Measurements from ENCODE around the gene CFAP251. TPM values are rescaled to one million over a fixed set of nuclear protein-coding genes. Genes with fewer than 3 reads are reported as not detected.
A peak's percentile ranks its signal among the peaks of the same experiment; 100 is the strongest.

CFAP251 gene
- total RNA-seq, 1 experiment from 2014 or later = 0.81 TPM

- H3T11ph ChIP-seq (ENCODE audit: low read length) = no peak overlapping the region
- H2AK5ac ChIP-seq (ENCODE audit: insufficient read length, low read length) = no peak overlapping the region
- H3K4me1 ChIP-seq (ENCODE audit: insufficient read depth, low read length) = no peaks in the 10 kb centered on the region
- H3K9me3 Mint-ChIP-seq = no peaks in the 10 kb centered on the region
- DNase-seq = no peak
- no peak overlapping the region for H3K4me2 ChIP-seq (ENCODE audit: insufficient read depth, insufficient read length, low read length)
- H4K20me1 ChIP-seq (ENCODE audit: control insufficient read depth, insufficient read depth, insufficient read length) = no peaks in the 10 kb centered on the region
- H2BK120ac ChIP-seq (ENCODE audit: low read depth, low read length, poor library complexity, severe bottlenecking) = no peak overlapping the region
- H3K23ac ChIP-seq (ENCODE audit: insufficient read length, low read depth, low read length) = no peak overlapping the region
- no peaks in the 10 kb centered on the region for H3K79me1 ChIP-seq (ENCODE audit: insufficient read depth, low read depth, low read length, poor library complexity, severe bottlenecking)
- H3K18ac ChIP-seq (ENCODE audit: insufficient read length, low read depth, low read length) = no peak overlapping the region
- no peak overlapping the region for H4K8ac ChIP-seq (replicated peaks; ENCODE audit: insufficient read length, low read depth, low read length)
- H3K14ac ChIP-seq (ENCODE audit: insufficient read depth, low read length) = no peak overlapping the region
- H2BK5ac ChIP-seq (ENCODE audit: insufficient read length, low read length) = no peak overlapping the region
- H3K56ac ChIP-seq (ENCODE audit: insufficient read length, low read depth, low read length) = no peak overlapping the region
- TF ChIP-seq CTCF (conservative IDR thresholded peaks at IDR 0.05) = no peak
- H3K9ac ChIP-seq (ENCODE audit: extremely low read depth, insufficient read length, low read length) = no peak overlapping the region
- H3K4me1 Mint-ChIP-seq = peaks cover 0 to under 1% of the 10 kb centered on the region in 2 experiments; a peak in 2 of 4 replicates
- H3K27ac ChIP-seq (ENCODE audit: insufficient read length, low read depth, low read length) = no peak overlapping the region
- no peak overlapping the region for H4K91ac ChIP-seq (ENCODE audit: insufficient read length, low read depth, low read length)
- H3K79me2 ChIP-seq (ENCODE audit: insufficient read depth, low read length) = no peaks in the 10 kb centered on the region
- H3K9me3 ChIP-seq (ENCODE audit: control insufficient read depth, low read depth, low read length) = no peaks in the 10 kb centered on the region
- H3K23me2 ChIP-seq (ENCODE audit: insufficient read length, low read depth, low read length, poor library complexity, severe bottlenecking) = no peaks in the 10 kb centered on the region
- H3K4ac ChIP-seq (ENCODE audit: low read depth, low read length) = no peak overlapping the region
- peaks cover 19 to 72% (median 51%) of the 10 kb centered on the region in 3 experiments; a peak in 6 of 7 replicates for H3K36me3 Mint-ChIP-seq (ENCODE audit: insufficient read depth in 1 of 3, low read depth in 3 of 3)
- no peak overlapping the region for H3K4me3 Mint-ChIP-seq
- H3K27me3 ChIP-seq (ENCODE audit: insufficient read depth, low read length) = no peaks in the 10 kb centered on the region
- H2AFZ ChIP-seq (ENCODE audit: low read length) = no peak overlapping the region
- H2BK12ac ChIP-seq (ENCODE audit: insufficient read length, low read depth, low read length) = no peak overlapping the region
- H3K27me3 Mint-ChIP-seq (ENCODE audit: low read depth) = no peaks in the 10 kb centered on the region
- no peak overlapping the region for H4K5ac ChIP-seq (ENCODE audit: insufficient read length, low read depth, low read length)
- no peak overlapping the region for H2BK20ac ChIP-seq (ENCODE audit: low read depth, low read length, poor library complexity, severe bottlenecking)
- no CpG with 5 or more reads among the region's 14 CpGs for WGBS (ENCODE audit: extremely low coverage, insufficient read length, low lambda C conversion rate)
- no peak overlapping the region for H2BK15ac ChIP-seq (ENCODE audit: low read depth, low read length)
- H3K27ac Mint-ChIP-seq = peak overlapping the region in 1 of 3 experiments; percentile 44; a peak in 1 of 7 replicates
Observed at GRCh38 chr12:121899590-121899989, 18.8 kb upstream of the CFAP251 start.

All from H9 (cell line).